ENCODE measurements around the gene ALKBH3.

The ALKBH3 gene

DNA sequence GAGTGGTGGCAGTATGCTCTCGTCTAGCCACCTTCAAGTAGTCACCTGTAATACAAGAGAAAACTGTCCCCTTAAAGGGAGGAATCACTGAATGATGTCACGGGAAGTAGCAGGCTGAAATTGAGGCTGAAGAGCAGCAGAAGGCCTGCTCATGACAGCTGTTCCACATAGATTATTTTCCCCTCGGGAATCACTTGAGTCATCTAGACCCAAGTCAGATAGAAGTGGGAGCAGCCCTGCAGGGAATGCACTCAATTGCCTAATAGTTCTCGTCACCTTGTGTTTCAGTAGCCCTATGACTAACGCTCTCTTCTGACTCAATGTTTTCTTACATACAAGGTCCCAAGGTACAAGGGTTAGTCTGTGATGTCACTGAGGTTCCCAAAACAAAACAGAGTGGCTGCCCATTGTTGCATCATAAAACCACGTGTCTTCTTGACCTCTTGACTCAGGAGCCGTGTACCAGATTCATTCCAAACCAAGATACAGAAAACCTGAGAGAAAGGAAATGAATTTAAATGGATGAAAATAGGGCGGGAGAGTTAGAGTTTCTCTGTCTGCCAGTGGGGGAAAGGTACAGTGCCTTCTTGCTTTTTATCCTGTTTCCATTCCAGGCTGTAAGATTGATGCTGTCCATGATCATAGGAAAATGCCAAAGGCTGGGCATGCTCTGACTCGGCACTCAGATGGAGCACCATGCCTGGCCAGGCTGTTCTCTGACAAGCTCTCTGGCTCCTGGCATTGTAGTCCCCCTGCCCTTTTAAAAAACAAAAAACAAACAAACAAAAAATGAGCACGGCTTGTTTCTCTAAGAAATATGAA, 40.2 kb downstream of the ALKBH3 start:
- TF ChIP-seq, protein P1, sequence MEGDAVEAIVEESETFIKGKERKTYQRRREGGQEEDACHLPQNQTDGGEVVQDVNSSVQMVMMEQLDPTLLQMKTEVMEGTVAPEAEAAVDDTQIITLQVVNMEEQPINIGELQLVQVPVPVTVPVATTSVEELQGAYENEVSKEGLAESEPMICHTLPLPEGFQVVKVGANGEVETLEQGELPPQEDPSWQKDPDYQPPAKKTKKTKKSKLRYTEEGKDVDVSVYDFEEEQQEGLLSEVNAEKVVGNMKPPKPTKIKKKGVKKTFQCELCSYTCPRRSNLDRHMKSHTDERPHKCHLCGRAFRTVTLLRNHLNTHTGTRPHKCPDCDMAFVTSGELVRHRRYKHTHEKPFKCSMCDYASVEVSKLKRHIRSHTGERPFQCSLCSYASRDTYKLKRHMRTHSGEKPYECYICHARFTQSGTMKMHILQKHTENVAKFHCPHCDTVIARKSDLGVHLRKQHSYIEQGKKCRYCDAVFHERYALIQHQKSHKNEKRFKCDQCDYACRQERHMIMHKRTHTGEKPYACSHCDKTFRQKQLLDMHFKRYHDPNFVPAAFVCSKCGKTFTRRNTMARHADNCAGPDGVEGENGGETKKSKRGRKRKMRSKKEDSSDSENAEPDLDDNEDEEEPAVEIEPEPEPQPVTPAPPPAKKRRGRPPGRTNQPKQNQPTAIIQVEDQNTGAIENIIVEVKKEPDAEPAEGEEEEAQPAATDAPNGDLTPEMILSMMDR (IDR thresholded peaks at IDR 0.05; ENCODE audit: borderline replicate concordance, insufficient read depth, low read depth, low read length) = no peak
- H3K4me3 ChIP-seq (ENCODE audit: low read depth, low read length) = no peak overlapping the region

DNA sequence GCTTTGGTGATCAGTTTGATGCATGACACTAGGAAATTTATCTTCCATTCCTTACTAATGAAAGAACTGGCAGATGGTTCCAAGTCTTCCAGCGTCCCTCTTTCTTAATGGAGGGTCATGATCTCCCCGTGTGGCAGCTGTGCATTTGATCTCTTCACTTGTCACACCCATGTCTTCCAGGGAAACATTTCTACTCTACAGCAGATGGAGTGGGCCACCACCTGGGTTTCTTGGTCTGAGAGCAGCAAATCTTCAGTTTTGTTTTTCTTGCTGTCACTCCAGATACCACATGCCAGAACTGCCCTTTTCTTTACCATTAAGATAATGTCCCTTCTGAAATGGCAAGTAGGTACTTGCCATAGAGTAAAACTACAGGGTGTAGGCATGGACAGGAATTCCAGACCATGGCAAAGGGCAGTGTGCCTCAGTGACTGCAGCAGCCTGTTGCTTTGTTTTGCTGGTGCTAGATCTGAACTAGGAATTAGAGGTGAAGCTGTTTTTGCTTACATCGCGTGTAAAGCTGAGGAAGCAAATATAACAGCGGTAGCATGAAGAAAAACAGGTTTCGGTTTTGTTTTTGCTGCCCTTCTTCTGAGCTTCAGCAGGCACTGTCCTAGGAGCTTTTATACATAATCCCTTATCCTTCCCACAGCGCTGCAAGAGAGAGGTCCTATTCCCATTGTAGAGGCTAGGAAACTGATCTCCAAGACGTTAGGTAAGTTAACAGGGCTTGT, 41.1 kb downstream of the ALKBH3 start:
- H3K4me3 ChIP-seq (ENCODE audit: low read depth, low read length) = no peak overlapping the region
- TF ChIP-seq, protein P1 (IDR thresholded peaks at IDR 0.05; ENCODE audit: borderline replicate concordance, insufficient read depth, low read depth, low read length) = no peak

DNA sequence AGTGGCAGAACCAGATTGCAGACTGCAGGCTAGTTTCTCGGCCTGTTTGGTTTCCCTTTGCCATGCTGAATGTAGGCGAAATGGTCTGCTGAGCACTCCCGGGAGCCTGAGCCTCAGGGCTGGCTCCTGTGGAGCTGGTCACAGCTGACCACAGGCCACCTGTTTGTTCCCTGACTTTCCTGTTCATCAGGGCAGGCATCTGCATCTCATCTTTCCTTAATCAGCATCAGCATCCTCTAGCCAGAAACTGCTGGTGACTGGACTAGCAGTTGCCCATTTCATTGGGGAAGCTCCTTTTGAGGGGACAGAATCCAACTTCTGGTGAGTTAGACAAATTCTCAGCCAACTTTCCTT, 41.6 kb downstream of the ALKBH3 start:
- TF ChIP-seq, protein P1 (IDR thresholded peaks at IDR 0.05; ENCODE audit: borderline replicate concordance, insufficient read depth, low read depth, low read length) = no peak
- no peak overlapping the region for H3K4me3 ChIP-seq (ENCODE audit: low read depth, low read length)

DNA sequence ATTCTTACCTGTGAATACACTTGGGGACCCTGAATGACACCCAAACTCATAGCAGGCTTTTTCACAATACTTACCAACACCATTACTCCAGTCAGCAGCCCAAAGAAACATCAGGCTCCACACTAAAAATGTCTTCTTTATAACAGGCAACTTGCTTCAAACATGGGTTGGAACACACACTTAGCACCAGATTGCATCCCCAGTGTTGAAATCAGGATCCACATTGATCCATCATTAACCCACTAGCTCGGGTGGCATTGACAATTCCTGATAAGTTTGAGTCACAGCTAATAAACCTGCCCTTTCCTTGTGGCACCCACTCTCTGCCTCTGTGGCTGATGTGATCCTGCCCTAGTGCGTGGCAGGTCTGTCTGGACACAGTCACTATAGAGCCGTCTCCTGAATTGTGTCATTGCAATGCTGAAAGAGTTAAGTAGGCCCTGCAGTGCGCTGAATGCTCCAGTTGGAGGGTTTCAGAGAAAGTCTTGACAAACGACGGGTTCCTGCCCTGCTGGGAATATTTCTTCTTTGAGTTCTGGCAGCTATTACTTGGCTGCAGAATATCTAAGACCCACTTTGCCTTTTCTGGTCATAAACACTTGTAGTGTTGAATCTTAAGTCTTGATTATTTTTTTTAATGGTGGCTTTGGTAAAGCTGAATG, 42.2 kb downstream of the ALKBH3 start:
- H3K4me3 ChIP-seq (ENCODE audit: low read depth, low read length) = no peak overlapping the region
- TF ChIP-seq, protein P1 (IDR thresholded peaks at IDR 0.05; ENCODE audit: borderline replicate concordance, insufficient read depth, low read depth, low read length) = no peak

DNA sequence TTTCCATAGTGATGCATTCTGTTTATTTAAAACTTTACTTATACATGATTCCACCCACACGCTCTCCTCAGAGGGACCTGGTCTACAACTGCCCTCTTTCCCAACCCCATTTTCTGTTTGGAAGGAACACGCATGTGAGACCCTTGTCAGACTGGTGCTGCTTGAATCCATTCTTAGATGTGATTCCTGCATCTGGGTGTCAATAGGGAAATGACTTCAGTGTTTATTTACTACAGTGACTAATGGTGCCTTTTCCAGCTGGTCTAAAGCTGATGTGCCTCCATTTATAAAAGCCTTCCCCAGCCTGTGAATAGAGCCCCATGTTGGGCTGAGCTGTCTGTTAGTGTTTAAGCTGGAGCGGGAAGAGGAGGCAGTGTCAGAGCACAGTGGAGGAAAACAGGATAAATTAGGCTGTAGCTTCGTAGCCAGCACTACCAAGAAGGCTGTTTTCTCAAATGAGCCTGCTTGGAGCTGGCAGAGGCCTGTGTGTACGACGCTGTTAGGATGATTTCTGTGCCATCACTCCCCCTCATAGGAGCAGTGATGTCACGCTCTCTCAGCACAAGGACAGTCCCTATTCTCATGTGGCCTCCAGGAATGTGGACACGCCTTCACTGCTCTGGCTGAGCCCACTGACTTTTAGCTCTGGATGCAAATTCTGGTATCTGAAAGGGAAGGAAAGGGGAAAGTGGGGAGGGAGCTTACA, 42.9 kb downstream of the ALKBH3 start:
- no peak overlapping the region for H3K4me3 ChIP-seq (ENCODE audit: low read depth, low read length)
- TF ChIP-seq, protein P1 (IDR thresholded peaks at IDR 0.05; ENCODE audit: borderline replicate concordance, insufficient read depth, low read depth, low read length) = no peak

DNA sequence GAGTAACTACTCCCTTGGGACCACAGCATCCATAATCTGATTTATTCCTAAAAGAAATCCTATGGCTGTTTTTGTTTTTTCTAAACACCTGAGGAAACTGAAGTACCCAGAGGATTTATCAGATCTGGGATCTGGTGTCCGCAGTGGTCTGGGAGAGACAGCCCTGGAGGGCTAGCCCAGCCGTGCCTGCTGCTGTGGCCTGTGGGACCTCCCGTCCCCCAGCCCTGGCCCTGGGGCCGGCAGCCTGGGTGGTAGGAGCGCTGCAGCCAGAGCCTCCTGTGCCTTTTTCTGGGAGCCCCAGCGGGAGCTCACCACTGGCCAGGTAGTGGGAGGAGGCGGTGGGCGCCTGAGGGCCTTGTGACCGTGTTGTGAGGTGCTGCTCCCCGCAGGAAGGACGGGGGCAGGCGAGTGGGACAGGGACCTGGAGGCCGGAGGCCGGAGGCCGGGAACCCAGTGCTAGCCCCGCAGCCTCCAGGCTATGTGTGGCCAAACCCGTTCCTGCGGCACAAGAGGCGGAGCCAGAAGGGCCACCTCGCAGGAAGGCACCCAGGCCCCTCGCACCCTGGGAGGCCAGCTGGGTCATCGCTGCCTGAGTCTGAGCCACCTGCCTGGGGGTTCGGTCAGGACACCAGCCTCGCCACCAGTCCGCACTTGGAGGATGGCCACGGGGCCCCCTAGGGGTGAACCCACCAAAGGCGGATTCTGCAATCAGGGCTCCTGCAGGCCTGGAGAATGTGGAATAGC, 43.7 kb downstream of the ALKBH3 start:
- H3K4me3 ChIP-seq (ENCODE audit: low read depth, low read length) = no peak overlapping the region
- TF ChIP-seq, protein P1 (IDR thresholded peaks at IDR 0.05; ENCODE audit: borderline replicate concordance, insufficient read depth, low read depth, low read length) = no peak
